Neural crest cell (in vitro differentiated cells): Measurements from ENCODE around the gene SLC2A3. TPM values are rescaled to one million over a fixed set of nuclear protein-coding genes. Genes with fewer than 3 reads are reported as not detected.
"Not testable (repeated sequence)": the region's sequence is repeated elsewhere in the genome, so short reads cannot be mapped to it uniquely, and the experiment has no call there.

Experiments
- DNase-seq: peaks from one replicate; pipeline ENCODE4 v3.0.0; 2021; ENCODE audit warnings: low read depth, mixed read lengths, low spot score
- H3K27ac Mint-ChIP-seq: one replicate; pipeline ENCODE4 v1.8.0; 2021; ENCODE audit warnings: mild to moderate bottlenecking, mixed read lengths; ENCODE audit not compliant: unreplicated experiment
- H3K27me3 Mint-ChIP-seq: 2 replicates; pipeline ENCODE4 v1.8.0; 2021; ENCODE audit warnings: low read depth, mild to moderate bottlenecking, mixed read lengths
- H3K36me3 Mint-ChIP-seq: 2 replicates; pipeline ENCODE4 v1.8.0; 2021; ENCODE audit warnings: low read depth, mild to moderate bottlenecking, mixed read lengths
- H3K4me1 Mint-ChIP-seq: 2 replicates; pipeline ENCODE4 v1.8.0; 2021; ENCODE audit warnings: mixed read lengths
- H3K4me3 Mint-ChIP-seq: one replicate; pipeline ENCODE4 v1.8.0; 2021; ENCODE audit warnings: mild to moderate bottlenecking, mixed read lengths
- H3K9me3 Mint-ChIP-seq: 2 replicates; pipeline ENCODE4 v1.8.0; 2021; ENCODE audit warnings: mixed read lengths
- CTCF ChIP-seq: fragments of 200-600 bp; sonication (generic); conservative IDR thresholded peaks from 2 replicates; pipeline ENCODE4 v1.5.0; 2021; ENCODE audit warnings: antibody characterized with exemption, mild to moderate bottlenecking
- total RNA-seq: library from RNA; stranded (reverse); gene quantifications from 2 replicates; pipeline ENCODE4 v1.2.1, GENCODE V29; 2021

Gene SLC2A3
- total RNA-seq, 1 donor from 2014 or later = 50.6 TPM

GRCh38 chr12:7934889-7935492 is 996 bp downstream of the SLC2A3 start:
- no peak for TF ChIP-seq CTCF
- Mint-ChIP-seq H3K27ac (no peak overlapping the region), H3K4me1 (peaks cover 8% of the 10 kb centered on the region), H3K9me3 (no peaks in the 10 kb centered on the region), H3K4me3 (no peak overlapping the region), H3K36me3 (peaks cover 5% of the 10 kb centered on the region), H3K27me3 (no peaks in the 10 kb centered on the region)
- no peak for DNase-seq

- Mint-ChIP-seq H3K27ac (no peak overlapping the region), H3K4me3 (no peak overlapping the region), H3K27me3 (no peaks in the 10 kb centered on the region), H3K4me1 (peaks cover 8% of the 10 kb centered on the region), H3K36me3 (peaks cover 5% of the 10 kb centered on the region), H3K9me3 (no peaks in the 10 kb centered on the region)
- DNase-seq = no peak
- no peak for TF ChIP-seq CTCF
Observed at GRCh38 chr12:7934091-7934888, 1.7 kb downstream of the SLC2A3 start.

- Mint-ChIP-seq H3K9me3 (no peaks in the 10 kb centered on the region), H3K36me3 (peaks cover 5% of the 10 kb centered on the region), H3K27ac (no peak overlapping the region), H3K27me3 (no peaks in the 10 kb centered on the region), H3K4me1 (peaks cover 8% of the 10 kb centered on the region), H3K4me3 (no peak overlapping the region)
- DNase-seq = peak; percentile 61
- peak; percentile 86 for TF ChIP-seq CTCF
Observed at GRCh38 chr12:7933255-7933726, 2.7 kb downstream of the SLC2A3 start.

GRCh38 chr12:7932599-7933240 is 3.3 kb downstream of the SLC2A3 start:
- not testable (repeated sequence) for DNase-seq, H3K4me1 Mint-ChIP-seq, H3K27me3 Mint-ChIP-seq, H3K36me3 Mint-ChIP-seq, H3K4me3 Mint-ChIP-seq, H3K9me3 Mint-ChIP-seq, H3K27ac Mint-ChIP-seq

GRCh38 chr12:7929083-7929792 is 6.7 kb downstream of the SLC2A3 start:
- Mint-ChIP-seq H3K4me1 (no peaks in the 10 kb centered on the region), H3K4me3 (no peak overlapping the region), H3K27me3 (no peaks in the 10 kb centered on the region), H3K36me3 (peaks cover 12% of the 10 kb centered on the region), H3K9me3 (no peaks in the 10 kb centered on the region), H3K27ac (no peak overlapping the region)
- TF ChIP-seq CTCF = no peak
- DNase-seq = no peak
